GM19328 (cell line): ENCODE data around the gene TRABD.
"Not testable (repeated sequence)": the region's sequence is repeated elsewhere in the genome, so short reads cannot be mapped to it uniquely, and the experiment has no call there.

Experiments used
- ATAC-seq: cut with Tn5 transposase; IDR thresholded peaks from one replicate; pipeline ENCODE4 v1.9.1; 2021; ENCODE audit warnings: mild to moderate bottlenecking, moderate library complexity; ENCODE audit not compliant: unreplicated experiment

The TRABD gene

GRCh38 chr22:50200461-50201190 is 14.9 kb downstream of the TRABD start, which contains the start of gene SELENOO:
SELENOO (plus strand) TSS chr22:50201011; CDS start chr22:50201037, 26 bp downstream.
- peak; percentile 63 for ATAC-seq

DNA sequence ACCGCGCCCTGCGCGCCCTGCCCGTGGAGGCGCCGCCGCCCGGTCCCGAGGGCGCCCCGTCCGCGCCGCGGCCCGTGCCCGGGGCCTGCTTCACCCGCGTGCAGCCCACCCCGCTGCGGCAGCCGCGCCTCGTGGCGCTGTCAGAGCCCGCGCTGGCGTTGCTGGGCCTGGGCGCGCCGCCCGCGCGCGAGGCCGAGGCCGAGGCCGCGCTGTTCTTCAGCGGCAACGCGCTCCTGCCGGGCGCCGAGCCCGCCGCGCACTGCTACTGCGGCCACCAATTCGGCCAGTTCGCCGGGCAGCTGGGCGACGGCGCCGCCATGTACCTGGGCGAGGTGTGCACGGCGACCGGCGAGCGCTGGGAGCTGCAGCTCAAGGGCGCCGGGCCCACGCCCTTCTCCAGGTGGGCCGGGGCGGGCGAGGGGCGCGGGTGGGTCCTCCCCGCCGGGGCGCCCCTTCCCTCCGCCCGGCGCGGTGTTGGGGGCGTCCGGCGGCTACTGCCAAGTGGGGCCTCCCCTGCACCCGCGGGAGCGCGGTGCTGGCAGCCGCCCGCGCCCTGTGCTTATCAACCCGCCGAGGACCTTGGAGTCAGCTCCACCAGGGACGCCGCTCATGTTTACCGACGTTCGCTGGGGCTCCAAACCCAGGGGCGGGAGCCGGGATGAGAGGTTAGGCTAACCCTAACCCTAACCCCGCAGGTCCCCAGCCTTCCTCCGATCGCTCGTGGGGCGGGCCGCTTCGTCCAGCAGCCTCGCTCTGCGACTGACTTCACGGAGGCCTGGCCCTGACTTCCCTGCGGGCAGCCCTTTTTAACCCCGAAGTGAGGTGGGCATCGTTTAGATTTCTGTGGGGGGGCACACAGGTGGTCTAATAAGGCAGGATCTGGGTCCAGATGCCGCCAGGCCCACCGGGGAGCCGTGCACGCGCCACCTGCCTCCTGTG is 15.7 kb downstream of the TRABD start:
- peak; percentile 24 for ATAC-seq

DNA sequence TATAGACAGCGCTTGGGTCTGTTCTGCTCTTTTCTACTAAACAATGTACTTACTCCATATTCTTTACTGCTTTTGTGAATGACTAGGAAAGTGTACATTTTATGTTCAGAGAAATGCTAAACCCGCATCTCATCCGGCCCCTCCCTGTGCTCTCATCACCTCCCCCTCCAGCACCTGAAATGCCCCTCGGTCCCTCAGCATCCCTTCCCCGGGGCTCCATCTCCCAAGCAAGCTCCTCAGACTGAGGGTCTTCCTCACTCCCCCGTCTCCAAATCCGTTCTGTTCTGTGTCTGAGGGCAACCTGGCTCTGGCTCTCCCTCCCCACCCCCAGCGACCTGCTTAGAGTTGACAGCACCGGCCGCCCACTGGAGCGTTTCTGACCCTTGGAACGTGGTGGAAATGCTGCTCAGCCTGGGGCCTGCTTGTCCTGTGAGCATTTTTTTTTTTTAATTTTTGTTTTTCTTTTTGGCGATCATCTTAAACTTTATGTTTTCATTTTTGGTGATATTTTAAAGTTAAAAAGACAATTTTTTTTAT is 16.5 kb downstream of the TRABD start:
- no peak for ATAC-seq

DNA sequence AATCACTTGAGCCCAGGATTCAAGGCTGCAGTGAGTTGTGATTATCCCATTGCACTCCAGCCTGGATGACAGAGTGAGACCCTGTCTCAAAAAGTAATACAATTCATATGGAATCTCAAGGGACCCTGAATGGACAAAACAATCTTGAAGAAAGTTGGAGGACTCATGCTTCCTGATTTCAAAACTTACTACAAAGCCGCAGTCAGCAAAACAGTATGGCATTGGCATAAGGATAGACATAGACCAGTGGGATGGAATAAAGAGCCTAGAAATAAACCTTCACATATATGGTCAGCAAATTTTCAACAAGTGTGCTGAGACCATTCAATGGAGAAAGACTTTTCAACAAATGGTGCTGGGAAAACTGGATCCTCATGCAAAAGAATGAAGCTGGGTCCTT is 17.6 kb downstream of the TRABD start:
- no peak for ATAC-seq

DNA sequence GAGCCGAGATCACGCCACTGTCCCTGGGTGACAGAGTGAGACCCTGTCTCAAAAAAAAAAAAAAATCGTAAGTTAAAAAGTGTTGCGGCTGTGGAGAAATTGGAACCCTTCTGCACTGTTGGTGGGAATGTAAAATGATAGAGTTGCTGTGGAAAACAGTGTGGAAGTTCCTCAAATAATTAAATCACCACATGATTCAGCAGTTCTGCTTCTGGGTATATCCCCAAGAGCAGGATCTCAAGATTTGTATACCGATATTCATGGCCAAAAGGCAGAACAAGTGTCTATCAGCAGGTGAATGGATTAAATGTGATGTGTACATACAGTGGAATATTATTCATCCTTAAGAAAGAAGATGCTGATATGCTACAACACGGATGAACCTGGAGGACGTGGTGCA is 18.9 kb downstream of the TRABD start:
- ATAC-seq = no peak

DNA sequence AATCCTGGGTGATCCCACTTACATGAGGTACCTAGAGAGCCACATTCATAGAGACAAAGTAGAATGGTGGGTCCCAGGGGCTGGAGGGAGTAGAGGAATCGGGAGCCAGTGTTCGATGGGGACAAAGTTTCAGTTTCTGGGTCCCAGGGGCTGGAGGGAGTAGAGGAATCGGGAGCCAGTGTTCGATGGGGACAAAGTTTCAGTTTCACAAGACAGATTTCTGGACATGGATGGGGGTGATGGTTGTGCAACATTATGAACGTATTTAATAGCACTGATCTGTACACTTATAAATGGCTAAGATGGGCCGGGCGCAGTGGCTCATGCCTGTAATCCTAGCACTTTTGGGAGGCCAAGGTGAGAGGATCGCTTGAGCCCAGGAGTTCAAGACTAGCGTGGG is 19.3 kb downstream of the TRABD start:
- not testable (repeated sequence) for ATAC-seq

DNA sequence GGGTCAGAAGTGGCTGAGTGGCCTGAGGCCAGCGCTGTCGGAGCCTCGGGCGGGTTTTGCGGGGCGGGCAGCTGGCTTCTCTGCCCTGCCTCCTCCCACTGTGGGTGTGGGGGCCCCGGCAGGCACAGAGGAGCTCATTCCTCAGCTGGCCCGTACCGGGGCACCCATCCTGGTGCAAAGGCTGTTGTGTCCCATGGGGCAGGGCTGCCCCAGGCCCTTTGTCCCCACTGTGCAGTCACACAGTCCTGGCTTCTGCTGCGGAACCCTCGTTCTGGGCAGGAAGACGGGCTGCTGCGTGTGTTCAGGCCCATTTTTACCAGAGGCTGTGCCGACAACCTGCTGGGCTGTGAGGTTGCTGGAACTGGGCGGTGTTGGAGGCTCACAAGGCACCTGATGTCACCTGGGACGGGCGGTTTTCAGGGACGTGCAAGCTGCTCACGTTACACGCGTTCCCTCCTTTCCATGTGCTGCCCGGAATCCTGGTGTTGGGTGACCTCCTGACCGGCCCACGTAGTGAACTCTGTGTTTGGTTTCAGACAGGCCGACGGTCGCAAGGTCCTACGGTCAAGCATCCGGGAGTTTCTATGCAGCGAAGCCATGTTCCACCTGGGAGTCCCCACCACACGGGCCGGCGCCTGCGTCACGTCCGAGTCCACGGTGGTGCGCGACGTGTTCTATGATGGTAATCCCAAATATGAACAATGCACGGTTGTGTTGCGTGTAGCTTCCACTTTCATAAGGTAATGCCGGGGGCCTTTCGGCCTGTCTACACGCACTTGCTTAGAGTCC is 20.3 kb downstream of the TRABD start:
- ATAC-seq = no peak

DNA sequence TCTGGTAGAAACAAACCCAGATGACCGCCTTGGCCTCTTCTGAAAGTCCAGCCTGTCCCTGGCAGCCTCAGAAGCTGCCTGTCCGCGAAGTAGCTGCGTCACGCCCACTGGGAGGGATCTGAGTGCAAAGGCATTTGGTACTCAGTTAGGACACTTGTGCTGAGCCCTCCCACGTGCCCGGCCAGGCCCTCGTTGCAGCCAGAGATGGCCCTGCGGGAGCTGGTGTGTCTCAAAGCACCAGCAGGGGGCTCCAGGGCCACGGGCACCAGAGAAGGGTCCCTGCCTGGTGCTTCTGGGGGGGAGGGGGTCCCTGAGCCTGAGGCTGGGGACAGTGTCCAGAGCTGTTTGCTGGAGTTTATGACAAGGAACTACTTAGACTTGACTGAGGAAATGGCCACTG is 20.9 kb downstream of the TRABD start:
- no peak for ATAC-seq

DNA sequence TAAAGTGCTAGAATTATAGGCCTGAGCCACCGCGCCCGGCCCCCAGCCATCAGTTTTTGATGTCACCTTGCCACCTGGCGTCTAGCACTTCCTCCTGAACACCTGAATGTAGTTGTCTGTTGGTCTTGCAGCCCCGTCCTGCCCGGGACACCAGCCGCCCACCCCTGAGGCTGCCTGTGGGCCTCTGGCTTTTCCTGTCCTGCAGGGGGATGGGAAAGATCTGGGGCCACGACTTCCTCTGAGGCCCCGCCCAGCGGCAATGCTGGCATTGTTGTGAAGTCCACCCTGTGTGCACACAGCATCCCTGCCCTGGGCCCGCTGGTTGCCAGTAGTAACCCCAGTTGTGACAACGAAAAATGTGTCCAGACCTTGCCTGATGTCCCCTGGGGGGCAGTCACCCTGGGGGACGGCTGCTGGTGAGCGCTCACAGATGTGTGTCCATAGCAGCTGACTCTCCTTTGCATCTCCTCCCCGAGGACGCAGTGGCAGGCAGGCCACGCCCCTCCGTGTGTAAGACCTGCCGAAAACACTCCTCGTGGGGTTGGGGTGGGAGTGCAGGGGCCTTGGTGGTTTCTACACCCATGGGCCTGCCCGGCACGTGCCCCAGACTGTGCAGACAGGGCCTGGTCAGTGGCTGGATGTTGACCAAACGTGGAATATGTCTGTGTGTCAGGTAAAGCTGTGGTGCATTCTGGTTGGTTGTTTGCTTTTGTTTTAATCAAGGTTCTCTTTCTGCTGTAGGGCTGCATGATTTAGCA is 21.8 kb downstream of the TRABD start:
- ATAC-seq = no peak

DNA sequence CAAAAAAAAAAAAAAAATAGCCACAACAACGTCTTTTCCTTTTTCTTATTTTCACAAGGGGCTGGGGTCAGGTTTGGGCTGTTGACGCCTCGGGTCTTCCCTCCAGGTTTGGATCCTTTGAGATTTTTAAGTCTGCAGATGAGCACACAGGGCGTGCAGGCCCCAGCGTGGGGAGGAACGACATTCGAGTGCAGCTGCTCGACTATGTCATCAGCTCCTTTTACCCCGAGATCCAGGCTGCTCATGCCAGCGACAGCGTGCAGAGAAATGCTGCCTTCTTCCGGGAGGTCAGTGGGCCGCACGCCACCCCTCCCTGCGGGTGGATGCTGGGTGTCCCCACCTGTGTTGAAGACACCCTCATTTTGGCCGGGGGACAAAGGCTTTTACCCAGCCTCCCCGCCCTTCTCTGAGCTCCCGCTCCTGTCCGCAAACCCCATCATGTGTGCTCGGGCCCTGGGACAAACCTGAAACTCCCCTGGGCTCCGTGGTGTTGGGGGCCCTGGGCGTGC is 22.8 kb downstream of the TRABD start:
- ATAC-seq = no peak

DNA sequence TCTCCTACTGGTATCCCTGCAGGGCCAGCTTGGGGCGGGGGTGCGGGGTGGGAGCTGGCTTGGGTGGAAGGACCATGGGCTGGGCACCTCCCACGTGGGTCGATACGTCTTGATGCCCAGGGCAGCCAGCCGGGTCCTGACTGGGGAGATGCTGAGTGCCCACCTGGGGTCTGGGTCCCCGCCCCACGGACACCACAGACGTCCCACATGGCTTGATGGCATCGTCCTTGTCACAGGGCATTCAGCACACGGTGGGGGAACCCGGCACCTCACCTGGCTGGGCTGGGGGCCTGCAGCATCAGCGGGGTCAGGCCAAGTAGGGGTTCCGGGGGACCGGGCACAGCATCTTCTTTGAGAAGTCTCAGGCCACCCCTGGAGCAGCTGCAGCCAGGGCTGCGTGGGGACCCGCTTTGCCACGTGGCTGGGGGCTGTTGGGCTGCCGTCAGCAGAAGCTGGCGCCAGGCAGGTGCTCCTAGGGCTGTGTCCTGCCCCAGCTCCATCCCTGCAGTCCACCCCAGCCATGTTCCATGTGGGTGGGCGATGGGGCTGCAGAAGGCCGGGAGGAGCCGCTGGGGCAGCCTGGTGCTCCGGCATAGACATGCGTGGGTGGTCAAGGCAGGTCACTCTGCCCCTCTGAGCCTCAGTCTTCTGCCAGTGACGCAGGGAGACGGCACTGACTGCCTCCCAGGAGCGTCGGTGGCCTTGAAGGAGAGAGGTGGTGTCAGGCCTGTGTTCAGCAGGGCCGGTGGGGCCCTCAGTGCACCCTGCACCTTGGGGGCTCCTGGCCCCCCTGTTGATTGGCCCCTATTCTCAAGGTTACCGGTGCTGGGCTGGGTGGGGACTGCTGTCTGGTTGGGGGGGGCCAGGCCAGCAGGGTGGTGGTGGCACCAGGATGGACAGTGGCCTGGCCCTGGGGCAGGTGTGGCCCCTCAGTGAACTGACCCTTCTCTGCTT is 23.5 kb downstream of the TRABD start:
- no peak for ATAC-seq

DNA sequence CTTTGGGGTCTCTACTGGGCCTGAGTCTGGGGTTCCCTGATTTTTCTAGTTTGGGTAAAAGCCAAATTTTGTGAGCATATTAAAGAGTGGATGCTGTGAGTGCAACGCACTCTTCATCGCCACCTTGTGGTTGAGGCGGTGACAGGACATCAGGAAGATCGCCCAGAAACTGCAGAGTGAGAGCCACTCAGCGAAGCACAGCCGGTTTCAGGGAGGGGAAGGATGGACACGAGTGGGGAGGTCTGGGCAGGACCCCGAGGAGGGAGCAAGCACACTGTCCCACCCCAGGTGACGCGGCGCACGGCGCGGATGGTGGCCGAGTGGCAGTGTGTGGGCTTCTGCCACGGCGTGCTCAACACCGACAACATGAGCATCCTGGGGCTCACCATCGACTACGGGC is 24.2 kb downstream of the TRABD start:
- ATAC-seq = no peak

DNA sequence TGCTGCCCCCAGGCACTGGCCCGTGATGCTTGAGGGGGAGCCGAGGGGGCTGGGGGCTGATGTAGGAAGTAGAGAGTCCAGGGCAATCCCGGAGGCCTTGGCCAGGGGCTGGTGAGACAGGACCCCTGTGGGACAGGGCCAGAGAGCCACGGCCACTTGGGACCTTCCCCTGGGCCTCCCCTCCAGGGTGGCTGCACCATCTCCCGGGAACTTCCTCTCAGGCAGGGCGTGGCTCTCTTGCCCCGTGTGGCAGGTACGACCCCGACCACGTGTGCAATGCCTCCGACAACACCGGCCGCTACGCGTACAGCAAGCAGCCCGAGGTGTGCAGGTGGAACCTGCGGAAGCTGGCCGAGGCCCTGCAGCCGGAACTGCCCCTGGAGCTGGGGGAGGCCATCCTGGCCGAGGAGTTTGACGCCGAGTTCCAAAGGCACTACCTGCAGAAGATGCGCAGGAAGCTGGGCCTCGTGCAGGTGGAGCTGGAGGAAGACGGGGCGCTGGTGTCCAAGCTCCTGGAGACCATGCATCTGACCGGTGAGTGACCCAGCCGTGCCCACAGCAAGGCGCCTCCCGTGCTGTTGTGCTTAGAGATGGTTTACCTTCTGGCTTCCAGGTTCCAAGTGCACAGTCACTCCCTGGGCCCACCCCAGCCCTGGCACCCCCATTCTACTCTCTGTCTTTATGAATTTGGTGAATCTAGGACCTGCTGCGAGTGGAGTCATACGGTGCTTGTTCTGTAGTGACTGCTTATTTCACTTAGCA is 24.8 kb downstream of the TRABD start:
- no peak for ATAC-seq

DNA sequence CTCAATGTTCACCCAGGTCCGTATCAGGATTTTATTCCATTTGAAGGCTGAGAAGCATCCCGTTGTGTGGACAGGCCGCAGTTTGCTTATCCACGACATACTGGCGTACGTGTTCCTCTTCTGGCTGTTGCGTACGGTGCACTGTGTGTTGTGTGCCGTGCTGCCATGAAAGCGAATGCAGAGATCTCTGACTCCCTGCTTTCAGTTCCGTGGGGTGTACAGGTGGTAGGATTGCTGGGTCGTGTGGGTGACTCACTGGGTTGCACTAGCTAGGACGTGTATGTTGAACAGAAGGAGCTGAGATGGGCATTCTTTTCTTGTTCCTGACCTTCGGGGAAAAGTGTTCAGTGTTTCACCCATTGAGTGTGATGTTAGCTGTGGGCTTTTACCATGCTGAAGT is 25.4 kb downstream of the TRABD start:
- no peak for ATAC-seq

GRCh38 chr22:50213263-50213662 is 27.6 kb downstream of the TRABD start:
- ATAC-seq = no peak

DNA sequence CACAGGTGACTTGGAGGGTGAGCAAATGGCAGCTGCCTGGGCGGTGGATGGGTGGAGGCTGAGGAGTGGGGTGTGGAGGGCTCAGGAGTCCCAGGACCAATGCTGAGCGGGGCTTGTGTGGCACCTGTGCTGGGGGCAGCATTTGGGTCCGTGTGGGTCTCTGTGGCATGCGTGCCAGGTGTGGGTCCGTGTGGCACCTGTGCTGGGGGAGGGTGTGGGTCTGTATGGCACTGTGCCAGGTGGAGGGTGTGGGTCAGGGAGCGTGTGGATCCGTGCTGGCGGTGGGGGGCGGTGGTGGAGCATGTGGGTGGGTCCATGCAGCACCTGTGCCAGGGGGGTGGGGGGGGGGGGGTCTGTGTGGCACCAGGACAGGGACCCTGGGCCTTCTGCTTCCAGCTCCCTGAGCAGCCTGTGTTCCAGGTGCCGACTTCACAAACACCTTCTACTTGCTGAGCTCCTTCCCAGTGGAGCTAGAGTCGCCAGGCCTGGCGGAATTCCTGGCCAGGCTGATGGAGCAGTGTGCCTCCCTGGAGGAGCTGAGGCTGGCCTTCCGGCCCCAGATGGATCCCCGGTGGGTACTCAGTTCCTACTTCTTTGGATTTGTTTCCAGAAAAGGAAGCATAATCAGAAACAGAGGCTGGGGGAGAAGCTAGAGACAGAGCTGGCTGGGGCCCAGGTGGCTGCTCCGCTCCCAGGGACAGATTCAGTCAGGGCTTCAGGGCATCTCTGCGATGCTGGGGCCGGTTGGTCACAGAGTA is 29.8 kb downstream of the TRABD start:
- no peak for ATAC-seq

DNA sequence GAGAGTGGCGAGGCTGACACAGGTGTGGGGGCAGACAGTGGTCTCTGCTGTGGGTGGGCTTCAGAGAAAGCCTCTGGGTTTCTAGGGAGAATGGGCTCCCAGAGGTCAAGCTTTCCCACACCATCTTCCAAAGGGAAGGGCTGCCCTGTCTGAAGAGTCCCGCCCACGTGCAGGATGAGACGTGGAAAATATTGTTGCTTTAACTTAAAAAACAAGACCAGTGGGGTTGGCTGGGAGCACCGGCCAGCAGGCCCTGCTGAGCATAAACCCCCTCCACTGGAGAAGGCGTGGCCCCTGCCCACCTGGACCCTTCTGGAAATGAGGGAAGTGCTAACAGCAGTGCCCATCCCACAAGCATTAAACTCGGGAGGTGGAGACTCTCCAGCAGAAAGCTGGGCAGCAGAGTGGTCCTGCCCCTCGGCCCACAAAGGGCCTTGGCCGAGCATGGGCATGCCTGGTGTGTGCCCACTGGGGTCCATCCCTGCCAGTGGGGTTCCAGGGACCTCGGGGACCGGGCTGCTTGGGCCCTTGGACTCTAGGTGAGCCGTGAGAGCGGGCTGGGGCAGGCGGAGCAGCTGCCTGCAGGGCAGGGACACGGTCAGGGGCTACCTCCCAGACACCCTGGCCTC is 30.5 kb downstream of the TRABD start:
- ATAC-seq = no peak
